Neural progenitor cell (in vitro differentiated cells): ENCODE data around the gene NFATC1. TPM values are rescaled to one million over a fixed set of nuclear protein-coding genes. Genes with fewer than 3 reads are reported as not detected.
A peak's percentile ranks its signal among the peaks of the same experiment; 100 is the strongest.
"Not testable (repeated sequence)": the region's sequence is repeated elsewhere in the genome, so short reads cannot be mapped to it uniquely, and the experiment has no call there.

Experiments
- DNase-seq: peaks from one replicate; pipeline ENCODE4 v3.0.0-alpha.2; 2016; ENCODE audit warnings: low spot score
- H2AFZ ChIP-seq: fragments of 200-600 bp; sonication (generic); replicated peaks from 2 replicates; pipeline ENCODE4 v1.6.1; 2016; ENCODE audit warnings: antibody characterized with exemption
- H3F3A ChIP-seq: fragments of 200-600 bp; sonication (generic); 2 replicates; pipeline ENCODE4 v1.6.1; 2016; ENCODE audit warnings: antibody characterized with exemption, low read depth
- H3K27ac ChIP-seq: fragments of 200-600 bp; sonication (generic); 2 replicates; pipeline ENCODE4 v1.5.1; 2016; ENCODE audit warnings: mild to moderate bottlenecking
- H3K27me3 ChIP-seq: fragments of 200-600 bp; sonication (generic); 2 replicates; pipeline ENCODE4 v1.6.1; 2016; ENCODE audit warnings: mild to moderate bottlenecking, moderate library complexity
- H3K36me3 ChIP-seq: fragments of 200-600 bp; sonication (generic); 2 replicates; pipeline ENCODE4 v1.5.1; 2016
- H3K4me1 ChIP-seq: fragments of 200-600 bp; sonication (generic); 2 replicates; pipeline ENCODE4 v1.6.1; 2016; ENCODE audit warnings: mixed run types
- H3K4me2 ChIP-seq: fragments of 200-600 bp; sonication (generic); 2 replicates; pipeline ENCODE4 v1.6.1; 2016
- H3K4me3 ChIP-seq: fragments of 200-600 bp; sonication (generic); 2 replicates; pipeline ENCODE4 v1.5.1; 2016
- H3K79me2 ChIP-seq: fragments of 200-600 bp; sonication (generic); 2 replicates; pipeline ENCODE4 v1.6.1; 2016; ENCODE audit warnings: low read depth
- H3K9ac ChIP-seq: fragments of 200-600 bp; sonication (generic); 2 replicates; pipeline ENCODE4 v1.6.1; 2016
- H3K9me3 ChIP-seq: fragments of 200-600 bp; sonication (generic); 2 replicates; pipeline ENCODE4 v1.5.1; 2016; ENCODE audit warnings: low read depth
- H4K20me1 ChIP-seq: fragments of 200-600 bp; sonication (generic); 2 replicates; pipeline ENCODE4 v1.6.1; 2016; ENCODE audit warnings: low read depth
- H3K27ac Mint-ChIP-seq: 3 replicates; pipeline ENCODE4 v1.8.0; 2021; ENCODE audit warnings: mixed read lengths
- H3K27me3 Mint-ChIP-seq: 2 replicates; pipeline ENCODE4 v1.8.0; 2022; ENCODE audit warnings: low read depth, mild to moderate bottlenecking, inconsistent platforms, moderate library complexity, mixed read lengths; ENCODE audit not compliant: insufficient read depth
- H3K36me3 Mint-ChIP-seq: 3 replicates; pipeline ENCODE4 v1.8.0; 2021; ENCODE audit warnings: mixed read lengths
- H3K4me1 Mint-ChIP-seq: 3 replicates; pipeline ENCODE4 v1.8.0; 2021; ENCODE audit warnings: mixed read lengths
- H3K4me3 Mint-ChIP-seq: 3 replicates; pipeline ENCODE4 v1.8.0; 2021; ENCODE audit warnings: mild to moderate bottlenecking, moderate library complexity, mixed read lengths
- H3K9me3 Mint-ChIP-seq: 3 replicates; pipeline ENCODE4 v1.8.0; 2020; ENCODE audit warnings: mixed read lengths
- CTCF ChIP-seq: fragments of 200-600 bp; sonication (generic); IDR thresholded peaks from 2 replicates; pipeline ENCODE4 v1.5.1; 2017; ENCODE audit warnings: antibody characterized with exemption, mild to moderate bottlenecking
- EZH2 ChIP-seq: fragments of 200-600 bp; sonication (generic); IDR thresholded peaks from 2 replicates; pipeline ENCODE4 v1.6.1; 2017; ENCODE audit warnings: antibody characterized with exemption, mild to moderate bottlenecking, moderate library complexity
- EZH2phosphoT487 ChIP-seq: fragments of 200-600 bp; sonication (generic); IDR thresholded peaks from 2 replicates; pipeline ENCODE4 v1.6.1; 2017; ENCODE audit warnings: antibody characterized with exemption
- total RNA-seq: library from RNA; depleted of rRNA; stranded (reverse); fragments of >200 nt; gene quantifications from 2 replicates; pipeline ENCODE4 v1.2.3, GENCODE V29; 2015; ENCODE audit warnings: low replicate concordance

NFATC1 gene
- total RNA-seq, 1 donor from 2014 or later: 2.3 TPM

GRCh38 chr18:79504034-79504433 is 108.3 kb downstream of the NFATC1 start:
- Histone ChIP-seq H3K9me3 (no peaks in the 10 kb centered on the region), H4K20me1 (no peaks in the 10 kb centered on the region), H3K27me3 (peaks cover 16% of the 10 kb centered on the region), H2AFZ (no peak overlapping the region), H3K4me3 (no peak overlapping the region), H3F3A (peaks cover 4% of the 10 kb centered on the region), H3K4me1 (peaks cover 17% of the 10 kb centered on the region), H3K36me3 (peaks cover 9% of the 10 kb centered on the region), H3K9ac (no peak overlapping the region), H3K4me2 (no peak overlapping the region), H3K79me2 (no peaks in the 10 kb centered on the region), H3K27ac (no peak overlapping the region)
- TF ChIP-seq EZH2 (no peak), EZH2phosphoT487 (no peak), CTCF (no peak)
- H3K4me3 Mint-ChIP-seq: no peak overlapping the region
- peaks cover 17% of the 10 kb centered on the region for H3K4me1 Mint-ChIP-seq
- no peak for DNase-seq
- H3K27me3 Mint-ChIP-seq: no peaks in the 10 kb centered on the region
- no peak overlapping the region for H3K27ac Mint-ChIP-seq
- H3K36me3 Mint-ChIP-seq: no peaks in the 10 kb centered on the region
- peaks cover 15% of the 10 kb centered on the region for H3K9me3 Mint-ChIP-seq

DNA sequence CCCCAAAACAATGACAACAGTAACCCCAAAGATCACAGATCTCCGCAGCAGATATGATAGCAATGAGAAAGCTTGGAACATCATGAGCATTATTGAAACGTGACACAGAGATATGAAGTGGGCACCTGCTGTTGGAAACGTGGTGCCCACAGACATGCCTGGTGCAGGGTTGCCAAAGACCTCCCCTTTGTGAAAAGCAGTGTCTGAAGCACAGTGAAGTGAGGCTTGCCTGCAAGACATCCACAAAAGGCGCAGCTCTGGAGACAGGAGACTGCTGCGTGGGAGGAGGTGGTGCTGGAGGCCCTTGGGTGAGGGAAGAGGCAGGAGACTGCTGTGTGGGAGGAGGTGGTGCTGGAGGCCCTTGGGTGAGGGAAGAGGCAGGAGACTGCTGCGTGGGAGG is 108.8 kb downstream of the NFATC1 start:
- not testable (repeated sequence) for H3K36me3 Mint-ChIP-seq, H3K9me3 ChIP-seq, H3K27ac ChIP-seq, H3K4me3 Mint-ChIP-seq, H3K27ac Mint-ChIP-seq, H3K9ac ChIP-seq, H3K36me3 ChIP-seq, H3F3A ChIP-seq, H2AFZ ChIP-seq, DNase-seq, H4K20me1 ChIP-seq, H3K27me3 Mint-ChIP-seq, H3K79me2 ChIP-seq, H3K4me2 ChIP-seq, H3K4me3 ChIP-seq
- H3K4me1 Mint-ChIP-seq: peaks cover 17% of the 10 kb centered on the region
- Histone ChIP-seq H3K4me1 (peaks cover 17% of the 10 kb centered on the region), H3K27me3 (peaks cover 16% of the 10 kb centered on the region)
- H3K9me3 Mint-ChIP-seq: peaks cover 10% of the 10 kb centered on the region

DNA sequence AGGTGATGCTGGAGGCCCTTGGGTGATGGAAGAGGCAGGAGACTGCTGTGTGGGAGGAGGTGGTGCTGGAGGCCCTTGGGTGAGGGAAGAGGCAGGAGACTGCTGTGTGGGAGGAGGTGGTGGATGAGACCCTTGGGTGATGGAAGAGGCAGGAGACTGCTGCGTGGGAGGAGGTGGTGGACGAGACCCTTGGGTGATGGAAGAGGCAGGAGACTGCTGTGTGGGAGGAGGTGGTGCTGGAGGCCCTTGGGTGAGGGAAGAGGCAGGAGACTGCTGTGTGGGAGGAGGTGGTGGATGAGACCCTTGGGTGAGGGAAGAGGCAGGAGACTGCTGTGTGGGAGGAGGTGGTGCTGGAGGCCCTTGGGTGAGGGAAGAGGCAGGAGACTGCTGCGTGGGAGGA is 109.7 kb downstream of the NFATC1 start:
- DNase-seq, H3K4me3 Mint-ChIP-seq, H3K36me3 ChIP-seq, H3K9ac ChIP-seq, H3K27ac ChIP-seq, H4K20me1 ChIP-seq, H3K27me3 Mint-ChIP-seq, H2AFZ ChIP-seq, H3K9me3 ChIP-seq, H3F3A ChIP-seq, H3K27ac Mint-ChIP-seq, H3K79me2 ChIP-seq, H3K9me3 Mint-ChIP-seq, H3K4me2 ChIP-seq, H3K36me3 Mint-ChIP-seq, H3K4me3 ChIP-seq: not testable (repeated sequence)
- H3K4me1 ChIP-seq: peaks cover 17% of the 10 kb centered on the region
- H3K27me3 ChIP-seq: peaks cover 16% of the 10 kb centered on the region
- peaks cover 24% of the 10 kb centered on the region for H3K4me1 Mint-ChIP-seq

DNA sequence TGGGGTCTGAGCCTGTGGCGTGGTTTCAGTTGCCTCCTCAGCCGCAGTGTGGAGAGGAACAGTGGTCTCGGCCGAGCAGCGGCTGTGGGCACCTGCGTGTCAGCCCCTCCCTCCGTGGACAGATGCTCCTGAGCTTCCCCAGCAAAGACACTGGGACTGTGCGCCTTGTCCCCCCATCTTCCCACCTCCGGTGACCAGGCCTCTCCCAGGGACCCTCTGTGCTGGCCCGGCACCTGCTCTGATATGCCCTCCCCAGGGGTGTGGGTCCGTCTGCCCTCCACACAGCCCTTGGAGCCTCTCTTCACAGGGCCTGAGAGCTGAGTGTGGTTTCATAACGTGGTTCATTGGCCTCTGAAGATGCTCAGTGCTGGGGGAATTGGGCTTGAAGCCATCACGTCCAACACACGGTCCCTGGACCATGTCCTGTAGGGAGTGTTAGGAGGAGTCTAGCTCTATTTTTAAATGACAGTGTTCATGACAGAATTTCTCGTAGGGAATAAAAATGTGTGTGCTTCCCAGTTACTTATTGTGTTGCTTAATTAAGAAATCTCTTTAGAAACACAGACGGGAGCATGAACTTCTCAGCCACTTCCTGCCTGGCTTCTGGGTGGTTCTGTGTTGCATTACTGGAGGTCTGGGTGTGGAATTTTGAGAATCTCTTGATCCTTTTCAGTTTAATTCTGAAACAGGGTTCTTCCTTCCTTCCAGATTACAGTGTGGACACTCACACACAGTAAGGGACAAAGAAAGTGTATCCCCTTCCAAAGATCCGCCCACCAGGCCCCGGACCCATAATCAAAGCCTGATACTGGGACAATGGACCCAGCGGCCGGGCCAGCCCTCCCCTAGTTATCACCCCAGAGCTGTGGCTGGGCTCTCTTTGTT is 110.7 kb downstream of the NFATC1 start:
- Histone ChIP-seq H3K79me2 (no peaks in the 10 kb centered on the region), H3K36me3 (no peaks in the 10 kb centered on the region), H3K4me2 (peak overlapping the region; percentile 47), H3K9ac (no peak overlapping the region), H2AFZ (peak overlapping the region; percentile 98), H3K27me3 (peaks cover 16% of the 10 kb centered on the region), H3K4me1 (peaks cover 17% of the 10 kb centered on the region), H3F3A (peaks cover 4% of the 10 kb centered on the region), H3K27ac (no peak overlapping the region), H3K9me3 (no peaks in the 10 kb centered on the region), H3K4me3 (no peak overlapping the region), H4K20me1 (no peaks in the 10 kb centered on the region)
- H3K27ac Mint-ChIP-seq: peak overlapping the region; percentile 69
- peaks cover 6% of the 10 kb centered on the region for H3K27me3 Mint-ChIP-seq
- H3K36me3 Mint-ChIP-seq: peaks cover 4% of the 10 kb centered on the region
- H3K9me3 Mint-ChIP-seq: no peaks in the 10 kb centered on the region
- peaks cover 24% of the 10 kb centered on the region for H3K4me1 Mint-ChIP-seq
- no peak overlapping the region for H3K4me3 Mint-ChIP-seq
- TF ChIP-seq CTCF (no peak), EZH2phosphoT487 (no peak), EZH2 (no peak)
- DNase-seq: peak; percentile 70
